ENCODE measurements around the gene PHOSPHO2. TPM values are rescaled to one million over a fixed set of nuclear protein-coding genes. Genes with fewer than 3 reads are reported as not detected.
"Not testable (repeated sequence)": the region's sequence is repeated elsewhere in the genome, so short reads cannot be mapped to it uniquely, and the experiment has no call there.

Gene PHOSPHO2
- total RNA-seq, 4 donors from 2014 or later: 1.9 to 4.6 (median 3.3) TPM

- Histone ChIP-seq H3K9me3 (no peaks in the 10 kb centered on the region), H3K27ac (no peak overlapping the region), H3K27me3 (no peaks in the 10 kb centered on the region), H3K36me3 (no peaks in the 10 kb centered on the region), H3K4me1 (no peaks in the 10 kb centered on the region), H3K4me3 (no peak overlapping the region)
- no peak for DNase-seq
- intact Hi-C loops (cut with DNase I): no loop called here
- TF ChIP-seq, protein P1, sequence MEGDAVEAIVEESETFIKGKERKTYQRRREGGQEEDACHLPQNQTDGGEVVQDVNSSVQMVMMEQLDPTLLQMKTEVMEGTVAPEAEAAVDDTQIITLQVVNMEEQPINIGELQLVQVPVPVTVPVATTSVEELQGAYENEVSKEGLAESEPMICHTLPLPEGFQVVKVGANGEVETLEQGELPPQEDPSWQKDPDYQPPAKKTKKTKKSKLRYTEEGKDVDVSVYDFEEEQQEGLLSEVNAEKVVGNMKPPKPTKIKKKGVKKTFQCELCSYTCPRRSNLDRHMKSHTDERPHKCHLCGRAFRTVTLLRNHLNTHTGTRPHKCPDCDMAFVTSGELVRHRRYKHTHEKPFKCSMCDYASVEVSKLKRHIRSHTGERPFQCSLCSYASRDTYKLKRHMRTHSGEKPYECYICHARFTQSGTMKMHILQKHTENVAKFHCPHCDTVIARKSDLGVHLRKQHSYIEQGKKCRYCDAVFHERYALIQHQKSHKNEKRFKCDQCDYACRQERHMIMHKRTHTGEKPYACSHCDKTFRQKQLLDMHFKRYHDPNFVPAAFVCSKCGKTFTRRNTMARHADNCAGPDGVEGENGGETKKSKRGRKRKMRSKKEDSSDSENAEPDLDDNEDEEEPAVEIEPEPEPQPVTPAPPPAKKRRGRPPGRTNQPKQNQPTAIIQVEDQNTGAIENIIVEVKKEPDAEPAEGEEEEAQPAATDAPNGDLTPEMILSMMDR (IDR thresholded peaks at IDR 0.05): no peak
- TF ChIP-seq POLR2A (IDR thresholded peaks at IDR 0.05): no peak
- 19 to 55% methylated on average over 3 of the region's 3 CpGs for WGBS, 2 donors
Observed at GRCh38 chr2:169683054-169683424, 11.2 kb upstream of the PHOSPHO2 start.

- Histone ChIP-seq H3K36me3 (no peaks in the 10 kb centered on the region), H3K27me3 (no peaks in the 10 kb centered on the region), H3K4me1 (no peaks in the 10 kb centered on the region), H3K9me3 (no peaks in the 10 kb centered on the region), H3K4me3 (no peak overlapping the region), H3K27ac (no peak overlapping the region)
- no peak for TF ChIP-seq POLR2A (IDR thresholded peaks at IDR 0.05)
- TF ChIP-seq, protein P1 (IDR thresholded peaks at IDR 0.05): no peak
- intact Hi-C loops (cut with DNase I): no loop called here
- DNase-seq: no peak
- WGBS, 2 donors: 61 to 68% methylated on average over 3 of the region's 3 CpGs
Observed at GRCh38 chr2:169683425-169684134, 10.7 kb upstream of the PHOSPHO2 start.

DNA sequence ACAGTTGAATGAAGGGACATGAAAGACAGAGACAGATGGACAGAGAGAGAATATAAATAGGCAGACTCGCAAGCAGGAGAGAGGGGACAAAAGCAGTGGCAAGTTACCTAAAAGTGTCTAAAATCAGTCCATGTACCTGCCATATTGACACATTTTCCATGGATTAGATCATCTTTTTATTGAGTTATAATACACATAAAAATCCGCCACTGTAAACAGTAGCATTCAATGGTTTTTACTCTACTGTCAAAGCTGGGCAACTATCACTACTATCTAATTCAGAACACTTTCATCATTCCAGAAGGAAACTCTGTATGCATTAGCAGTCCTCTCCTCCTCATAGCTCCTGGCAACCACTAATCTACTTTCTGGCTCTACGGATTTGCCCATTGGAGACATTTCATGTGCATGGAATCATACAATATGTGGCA lies 10.1 kb upstream of the PHOSPHO2 start:
- no peak for DNase-seq
- intact Hi-C loops (cut with DNase I): no loop called here
- Histone ChIP-seq H3K9me3 (no peaks in the 10 kb centered on the region), H3K4me3 (no peak overlapping the region), H3K4me1 (no peaks in the 10 kb centered on the region), H3K36me3 (no peaks in the 10 kb centered on the region), H3K27me3 (no peaks in the 10 kb centered on the region), H3K27ac (no peak overlapping the region)
- no peak for TF ChIP-seq POLR2A (IDR thresholded peaks at IDR 0.05)
- TF ChIP-seq, protein P1 (IDR thresholded peaks at IDR 0.05): no peak
- WGBS, 2 donors: 61 to 88% methylated on average over 3 of the region's 3 CpGs

DNA sequence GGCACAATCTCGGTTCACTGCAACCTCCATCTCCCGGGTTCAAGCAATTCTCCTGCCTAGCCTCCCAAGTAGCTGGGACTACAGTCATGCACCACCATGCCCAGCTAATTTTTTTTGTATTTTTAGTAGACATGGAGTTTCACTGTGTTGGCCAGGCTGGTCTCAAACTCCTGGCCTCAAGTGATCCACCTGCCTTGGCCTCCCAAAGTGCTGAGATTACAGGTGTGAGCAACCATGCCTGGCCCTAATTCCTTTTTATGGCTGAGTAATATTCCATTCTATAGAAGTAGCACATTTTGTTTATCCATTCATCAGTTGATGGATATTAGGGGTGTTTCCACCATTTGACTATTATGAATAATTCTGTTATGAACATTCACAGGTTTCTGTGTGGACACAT lies 9.6 kb upstream of the PHOSPHO2 start:
- 92 to 96% methylated on average over 2 of the region's 2 CpGs for WGBS, 2 donors
- H3K27ac ChIP-seq; intact Hi-C loops (cut with DNase I): not testable (repeated sequence)

GRCh38 chr2:169686825-169687224 lies 7.4 kb upstream of the PHOSPHO2 start:
- H3K36me3 ChIP-seq; H3K27me3 ChIP-seq; H3K4me1 ChIP-seq; intact Hi-C loops (cut with DNase I); DNase-seq; H3K27ac ChIP-seq; H3K9me3 ChIP-seq; H3K4me3 ChIP-seq: not testable (repeated sequence)
- WGBS, 2 donors: 80 to 85% methylated on average over 4 of the region's 4 CpGs

More for the DNA sequence above, 9.6 kb upstream of the PHOSPHO2 start:
- H3K9me3 ChIP-seq, H3K27me3 ChIP-seq, H3K36me3 ChIP-seq, H3K4me3 ChIP-seq, DNase-seq, H3K4me1 ChIP-seq: not testable (repeated sequence)

DNA sequence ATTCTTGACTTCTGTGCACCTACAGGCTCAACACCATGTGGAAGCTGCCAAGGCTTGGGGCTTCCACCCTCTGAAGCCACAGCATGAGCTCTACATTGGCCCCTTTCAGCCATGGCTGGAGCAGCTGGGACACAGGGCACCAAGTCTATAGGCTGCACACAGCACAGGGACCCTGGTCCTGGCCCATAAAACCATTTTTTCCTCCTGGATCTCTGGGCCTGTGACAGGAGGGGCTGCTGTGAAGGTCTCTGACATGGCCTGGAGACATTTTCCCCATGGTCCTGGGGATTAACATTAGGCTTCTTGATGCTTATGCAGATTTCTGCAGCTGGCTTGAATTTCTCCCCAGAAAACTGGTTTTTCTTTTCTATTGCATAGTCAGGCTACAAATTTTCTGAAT lies 6.3 kb upstream of the PHOSPHO2 start:
- H3K4me3 ChIP-seq; DNase-seq; intact Hi-C loops (cut with DNase I); H3K27ac ChIP-seq; H3K27me3 ChIP-seq; H3K9me3 ChIP-seq; H3K36me3 ChIP-seq; H3K4me1 ChIP-seq: not testable (repeated sequence)

GRCh38 chr2:169690958-169691357 lies 3.3 kb upstream of the PHOSPHO2 start:
- Histone ChIP-seq H3K4me1 (peaks cover 4 to 23% (median 4%) of the 10 kb centered on the region in 3 donors), H3K4me3 (no peak overlapping the region), H3K27me3 (no peaks in the 10 kb centered on the region), H3K9me3 (no peaks in the 10 kb centered on the region), H3K27ac (no peak overlapping the region), H3K36me3 (no peaks in the 10 kb centered on the region)
- TF ChIP-seq POLR2A (IDR thresholded peaks at IDR 0.05): no peak
- TF ChIP-seq, protein P1 (IDR thresholded peaks at IDR 0.05): no peak
- intact Hi-C loops (cut with DNase I): no loop called here
- 62 to 68% methylated on average over 1 of the region's 1 CpG for WGBS, 2 donors
- no peak for DNase-seq

Data from esophagus squamous epithelium (tissue), 5 donors.